PC-9 (cell line): ENCODE measurements around the gene TMEM126A.

ENCODE experiments used
- CTCF ChIP-seq: fragments of 200-600 bp; sonication (generic); conservative IDR thresholded peaks from 2 replicates; pipeline ENCODE4 v1.6.1; 2017; ENCODE audit warnings: mixed run types, antibody characterized with exemption, mild to moderate bottlenecking, moderate library complexity
- EZH2 ChIP-seq: fragments of 200-600 bp; sonication (generic); IDR thresholded peaks from 2 replicates; pipeline ENCODE4 v1.8.0; 2017; ENCODE audit warnings: antibody characterized with exemption, low read depth

- TF ChIP-seq CTCF (no peak), EZH2 (no peak)
Measured at GRCh38 chr11:85698195-85698594, 50.4 kb downstream of the TMEM126A start.
